ENCODE measurements around the gene COL6A6. TPM values are rescaled to one million over a fixed set of nuclear protein-coding genes. Genes with fewer than 3 reads are reported as not detected.

The COL6A6 gene
- total and polyA plus RNA-seq, 8 donors, result 7.0 TPM; not detected in 7

DNA sequence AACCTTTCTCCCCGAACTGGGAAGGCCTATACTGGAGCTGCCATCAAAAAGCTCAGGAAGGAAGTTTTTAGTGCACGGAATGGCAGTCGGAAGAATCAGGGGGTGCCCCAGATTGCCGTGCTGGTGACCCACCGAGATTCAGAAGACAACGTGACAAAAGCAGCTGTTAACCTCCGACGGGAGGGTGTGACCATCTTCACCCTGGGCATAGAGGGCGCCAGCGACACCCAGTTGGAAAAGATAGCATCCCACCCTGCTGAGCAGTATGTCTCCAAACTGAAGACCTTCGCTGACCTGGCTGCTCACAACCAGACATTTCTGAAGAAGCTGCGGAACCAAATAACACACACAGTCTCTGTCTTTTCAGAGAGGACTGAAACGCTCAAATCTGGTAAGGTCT, 48.2 kb downstream of the COL6A6 start:
- intact Hi-C loops (cut with DNase I; ENCODE audit: low total_unique reads), result no loop called here
- H3K27ac ChIP-seq, result no peak overlapping the region
- no peak for DNase-seq
- H3K9me3 ChIP-seq, result no peaks in the 10 kb centered on the region
- no peaks in the 10 kb centered on the region for H3K36me3 ChIP-seq
- no peaks in the 10 kb centered on the region for H3K4me1 ChIP-seq
- H3K27me3 ChIP-seq, result no peaks in the 10 kb centered on the region
- no peak for TF ChIP-seq POLR2A (IDR thresholded peaks at IDR 0.05)
- no peak for TF ChIP-seq EP300 (IDR thresholded peaks at IDR 0.05)
- no peak overlapping the region for H3K4me3 ChIP-seq
- 75 to 84% (median 80%) methylated on average over 13 of the region's 13 CpGs for WGBS, 5 donors

Other genes starting within 250 kb of the COL6A6 start
- gene COL6A5, start 171.5 kb upstream of the COL6A6 start, total RNA-seq, result 1 to 10 TPM in 1 of 5 donors, under 1 TPM in 2, not detected in 2; 0.45 to 3.3 (median 0.72) TPM
- gene COL6A5, start 171.5 kb upstream of the COL6A6 start, polyA plus RNA-seq, result 1 to 10 TPM in 1 of 3 donors, under 1 TPM in 2; 0.05 to 1.7 (median 0.12) TPM
- 10 to 100 TPM in 4 of 5 donors, 1 to 10 TPM in 1; 6.4 to 45.5 (median 34.9) TPM for gene PIK3R4, start 229.7 kb downstream of the COL6A6 start, total RNA-seq
- gene PIK3R4, start 229.7 kb downstream of the COL6A6 start, polyA plus RNA-seq, result 10 to 100 TPM; 10.4 to 19.1 (median 13.6) TPM

Data from stomach (tissue), 9 donors.